Stimulated activated naive CD8-positive, alpha-beta T cell treated with anti-CD3 and anti-CD28 coated beads, Interleukin-15, Interleukin-2, amounts not matched to agents 100 ng/mL and 50 ng/mL, for 24 hours (primary cell): ENCODE measurements around the gene VKORC1.
A peak's percentile ranks its signal among the peaks of the same experiment; 100 is the strongest.
"Not testable (repeated sequence)": the region's sequence is repeated elsewhere in the genome, so short reads cannot be mapped to it uniquely, and the experiment has no call there.

Experiments used
- H3K27ac Mint-ChIP-seq: one replicate; pipeline ENCODE4 v1.8.0; 2021; ENCODE audit warnings: mild to moderate bottlenecking, mixed read lengths
- H3K27me3 Mint-ChIP-seq: one replicate; pipeline ENCODE4 v1.8.0; 2021; ENCODE audit warnings: mixed read lengths
- H3K36me3 Mint-ChIP-seq: one replicate; pipeline ENCODE4 v1.8.0; 2021; ENCODE audit warnings: low read depth, mixed read lengths
- H3K4me1 Mint-ChIP-seq: one replicate; pipeline ENCODE4 v1.8.0; 2021; ENCODE audit warnings: low read depth, mixed read lengths
- H3K4me3 Mint-ChIP-seq: one replicate; pipeline ENCODE4 v1.8.0; 2021; ENCODE audit warnings: mild to moderate bottlenecking, mixed read lengths
- H3K9me3 Mint-ChIP-seq: one replicate; pipeline ENCODE4 v1.8.0; 2021; ENCODE audit warnings: mixed read lengths

VKORC1 gene

DNA sequence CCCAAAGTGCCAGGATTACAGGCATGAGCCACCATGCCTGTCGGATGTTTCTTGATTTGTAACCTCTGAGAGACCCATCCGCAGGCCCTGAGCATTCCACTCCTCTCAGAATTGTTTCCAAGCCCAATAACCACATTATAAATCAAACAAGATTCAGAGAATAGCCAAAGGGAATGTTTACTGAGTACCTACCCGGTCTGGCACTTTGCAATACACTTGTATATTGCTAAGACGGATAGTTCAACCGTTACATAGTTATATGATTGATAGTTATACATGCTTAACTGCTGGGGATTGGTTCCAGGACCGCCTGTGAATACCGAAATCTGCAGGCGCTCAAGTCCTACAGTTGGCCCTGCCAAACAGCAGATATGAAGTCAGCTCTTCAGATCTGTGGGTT lies 19.9 kb upstream of the VKORC1 start:
- Mint-ChIP-seq H3K27ac (no peak overlapping the region), H3K4me3 (no peak overlapping the region)

DNA sequence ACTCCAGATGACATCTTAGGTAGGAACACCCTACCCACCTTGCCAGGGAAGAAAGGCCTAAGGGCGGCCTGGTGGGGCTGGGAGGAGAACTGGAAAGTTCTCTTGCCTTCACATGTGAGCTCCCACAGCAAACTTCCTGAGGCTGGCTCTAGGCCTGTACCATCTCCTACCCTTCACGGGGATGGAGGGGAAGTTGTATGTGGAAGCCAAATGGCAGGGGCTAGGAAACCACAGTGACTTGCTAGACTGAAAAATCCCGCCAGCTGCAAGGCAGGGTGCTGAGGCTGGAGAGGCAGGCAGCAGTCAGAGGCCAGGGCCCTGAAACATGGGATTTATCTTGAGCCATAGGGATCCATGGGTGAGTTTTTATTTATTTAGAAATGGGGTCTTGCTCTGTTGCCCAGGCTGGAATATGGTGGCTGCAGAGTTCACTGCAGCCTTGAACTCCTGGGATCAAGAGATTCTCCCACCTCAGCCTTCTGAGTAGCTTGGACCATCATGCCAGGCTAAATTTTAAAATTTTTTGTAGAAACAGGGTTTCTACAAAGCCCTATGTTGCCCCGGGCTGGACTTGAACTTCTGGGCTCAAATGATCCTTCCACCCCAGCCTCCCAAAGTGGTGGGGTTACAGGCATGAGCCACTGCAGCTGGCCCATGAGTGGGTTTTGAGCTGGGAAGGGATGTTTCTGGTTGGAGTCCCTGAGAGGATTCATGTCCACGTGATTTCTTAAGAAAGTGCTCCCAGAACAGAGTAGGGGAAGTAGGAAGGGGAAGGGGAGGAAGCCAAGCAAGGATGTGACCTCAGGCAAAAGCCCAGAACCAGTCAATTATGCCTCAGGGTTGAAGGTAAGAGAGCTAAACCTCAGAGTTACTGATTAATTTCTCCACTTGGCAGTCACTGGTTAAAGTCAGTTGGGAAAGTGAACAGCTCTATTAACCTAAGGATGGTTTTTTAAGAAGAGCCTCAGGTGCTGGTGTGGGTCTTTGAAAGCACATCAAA lies 18.8 kb upstream of the VKORC1 start:
- no peaks in the 10 kb centered on the region for H3K9me3 Mint-ChIP-seq
- H3K4me3 Mint-ChIP-seq, result no peak overlapping the region
- H3K27me3 Mint-ChIP-seq, result no peaks in the 10 kb centered on the region
- H3K36me3 Mint-ChIP-seq, result peaks cover 24% of the 10 kb centered on the region
- peaks cover 40% of the 10 kb centered on the region for H3K4me1 Mint-ChIP-seq
- H3K27ac Mint-ChIP-seq, result no peak overlapping the region

More for the DNA sequence above, 19.9 kb upstream of the VKORC1 start:
- Mint-ChIP-seq H3K36me3 (peaks cover 24% of the 10 kb centered on the region), H3K4me1 (peaks cover 43% of the 10 kb centered on the region), H3K9me3 (no peaks in the 10 kb centered on the region), H3K27me3 (no peaks in the 10 kb centered on the region)

DNA sequence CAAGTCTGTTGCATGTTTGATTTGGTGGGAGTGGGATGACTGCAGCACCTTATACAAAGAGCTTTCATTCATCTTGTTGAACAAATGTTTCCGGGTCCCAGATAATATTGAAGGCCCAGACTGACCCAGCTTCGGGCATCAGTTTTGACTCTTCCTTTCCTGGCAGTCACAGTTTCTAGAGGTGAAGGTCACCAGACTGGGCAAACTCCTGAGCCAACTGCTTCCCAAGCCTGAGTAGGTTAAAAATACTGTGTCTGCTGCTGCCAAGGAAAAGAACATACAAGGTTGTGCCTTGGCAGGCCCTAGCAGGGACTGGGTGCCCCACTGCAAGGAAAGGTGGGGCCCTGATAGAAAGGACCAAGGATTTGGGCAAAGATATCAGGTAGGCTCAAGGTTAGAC lies 18.1 kb upstream of the VKORC1 start:
- H3K4me3 Mint-ChIP-seq, result no peak overlapping the region
- no peak overlapping the region for H3K27ac Mint-ChIP-seq
- peaks cover 38% of the 10 kb centered on the region for H3K4me1 Mint-ChIP-seq
- H3K27me3 Mint-ChIP-seq, result no peaks in the 10 kb centered on the region
- peaks cover 24% of the 10 kb centered on the region for H3K36me3 Mint-ChIP-seq
- H3K9me3 Mint-ChIP-seq, result no peaks in the 10 kb centered on the region

DNA sequence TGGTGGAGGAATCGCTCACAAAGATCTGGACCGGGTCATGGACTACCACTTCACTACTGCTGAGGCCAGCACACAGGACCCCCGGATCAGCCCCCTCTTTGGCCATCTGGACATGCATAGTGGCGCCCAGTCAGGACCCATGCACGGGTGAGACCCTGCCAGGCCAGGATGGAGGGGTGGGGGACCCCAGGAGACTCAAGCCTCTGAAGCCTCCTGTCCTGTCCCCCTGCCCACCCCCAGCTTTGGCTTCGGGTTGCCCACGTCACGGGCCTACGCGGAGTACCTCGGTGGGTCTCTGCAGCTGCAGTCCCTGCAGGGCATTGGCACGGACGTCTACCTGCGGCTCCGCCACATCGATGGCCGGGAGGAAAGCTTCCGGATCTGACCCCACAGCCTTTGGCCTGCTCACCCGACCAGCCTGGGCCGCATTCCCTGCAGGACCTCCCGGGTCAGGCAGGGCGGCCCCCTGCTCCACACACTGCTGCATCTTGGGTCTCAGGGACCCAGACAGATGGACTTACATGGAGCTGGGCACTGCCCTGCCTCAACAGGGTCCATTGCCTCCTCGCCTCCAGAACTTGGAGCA lies 17.4 kb upstream of the VKORC1 start:
- Mint-ChIP-seq H3K27ac (no peak overlapping the region), H3K9me3 (no peaks in the 10 kb centered on the region), H3K4me1 (peaks cover 46% of the 10 kb centered on the region), H3K27me3 (no peaks in the 10 kb centered on the region), H3K36me3 (peaks cover 24% of the 10 kb centered on the region), H3K4me3 (no peak overlapping the region)

DNA sequence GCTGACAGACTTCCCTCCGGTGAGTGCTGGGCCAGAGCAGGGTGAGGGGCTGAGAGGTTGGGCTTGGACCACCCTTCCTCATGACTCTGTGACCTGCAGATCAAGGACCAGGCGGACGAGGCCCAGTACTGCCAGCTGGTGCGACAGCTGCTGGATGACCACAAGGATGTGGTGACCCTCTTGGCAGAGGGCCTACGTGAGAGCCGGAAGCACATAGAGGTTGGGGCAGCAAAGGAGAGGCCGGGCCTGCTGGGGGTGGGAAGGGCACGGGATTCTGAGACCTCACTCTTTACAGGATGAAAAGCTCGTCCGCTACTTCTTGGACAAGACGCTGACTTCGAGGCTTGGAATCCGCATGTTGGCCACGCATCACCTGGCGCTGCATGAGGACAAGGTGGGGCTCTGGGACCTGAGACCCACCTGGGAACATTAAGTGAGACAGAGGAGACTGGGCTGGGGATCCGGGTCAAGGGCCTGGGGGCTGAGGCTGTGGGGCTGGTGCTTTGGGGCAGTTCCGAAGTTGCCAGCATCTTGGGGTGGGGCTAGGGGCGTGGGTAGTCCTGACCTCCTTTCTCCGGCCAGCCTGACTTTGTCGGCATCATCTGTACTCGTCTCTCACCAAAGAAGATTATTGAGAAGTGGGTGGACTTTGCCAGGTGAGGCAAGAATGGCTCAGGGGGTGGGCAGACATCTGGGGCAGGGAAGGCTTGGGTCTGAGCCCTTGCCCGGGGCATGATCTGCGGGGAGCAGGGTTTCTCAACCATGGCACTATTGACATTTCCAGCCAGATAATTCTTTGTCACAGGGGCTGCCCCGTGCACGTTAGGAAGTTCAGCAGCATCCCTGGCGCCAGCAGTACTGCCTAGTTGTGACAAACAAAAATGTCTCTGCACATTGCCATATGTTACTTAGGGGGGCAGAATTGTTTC lies 15.8 kb upstream of the VKORC1 start:
- no peaks in the 10 kb centered on the region for H3K27me3 Mint-ChIP-seq
- peaks cover 45% of the 10 kb centered on the region for H3K4me1 Mint-ChIP-seq
- H3K27ac Mint-ChIP-seq, result no peak overlapping the region
- no peaks in the 10 kb centered on the region for H3K9me3 Mint-ChIP-seq
- peaks cover 24% of the 10 kb centered on the region for H3K36me3 Mint-ChIP-seq
- peak overlapping the region; percentile 81 for H3K4me3 Mint-ChIP-seq

DNA sequence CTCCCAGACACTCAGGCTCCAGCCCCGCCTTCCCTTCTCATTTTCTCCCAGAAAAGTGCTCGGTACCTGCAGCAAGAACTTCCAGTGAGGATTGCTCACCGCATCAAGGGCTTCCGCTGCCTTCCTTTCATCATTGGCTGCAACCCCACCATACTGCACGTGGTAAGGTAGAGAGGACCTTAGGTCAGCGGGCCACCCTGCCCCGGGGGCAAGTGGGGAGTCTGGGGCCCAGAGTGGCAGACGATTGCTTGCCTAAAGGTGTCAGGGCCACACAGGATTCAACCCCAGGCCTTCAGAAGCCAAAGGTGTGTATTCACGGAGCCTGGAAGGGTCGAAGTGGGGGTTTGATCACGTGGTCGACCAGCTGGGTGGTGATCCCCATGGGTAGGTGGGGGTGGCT lies 15.0 kb upstream of the VKORC1 start:
- Mint-ChIP-seq H3K27me3 (no peaks in the 10 kb centered on the region), H3K4me3 (peak overlapping the region; percentile 81), H3K4me1 (peaks cover 42% of the 10 kb centered on the region), H3K27ac (peak overlapping the region; percentile 90), H3K36me3 (peaks cover 21% of the 10 kb centered on the region), H3K9me3 (no peaks in the 10 kb centered on the region)

DNA sequence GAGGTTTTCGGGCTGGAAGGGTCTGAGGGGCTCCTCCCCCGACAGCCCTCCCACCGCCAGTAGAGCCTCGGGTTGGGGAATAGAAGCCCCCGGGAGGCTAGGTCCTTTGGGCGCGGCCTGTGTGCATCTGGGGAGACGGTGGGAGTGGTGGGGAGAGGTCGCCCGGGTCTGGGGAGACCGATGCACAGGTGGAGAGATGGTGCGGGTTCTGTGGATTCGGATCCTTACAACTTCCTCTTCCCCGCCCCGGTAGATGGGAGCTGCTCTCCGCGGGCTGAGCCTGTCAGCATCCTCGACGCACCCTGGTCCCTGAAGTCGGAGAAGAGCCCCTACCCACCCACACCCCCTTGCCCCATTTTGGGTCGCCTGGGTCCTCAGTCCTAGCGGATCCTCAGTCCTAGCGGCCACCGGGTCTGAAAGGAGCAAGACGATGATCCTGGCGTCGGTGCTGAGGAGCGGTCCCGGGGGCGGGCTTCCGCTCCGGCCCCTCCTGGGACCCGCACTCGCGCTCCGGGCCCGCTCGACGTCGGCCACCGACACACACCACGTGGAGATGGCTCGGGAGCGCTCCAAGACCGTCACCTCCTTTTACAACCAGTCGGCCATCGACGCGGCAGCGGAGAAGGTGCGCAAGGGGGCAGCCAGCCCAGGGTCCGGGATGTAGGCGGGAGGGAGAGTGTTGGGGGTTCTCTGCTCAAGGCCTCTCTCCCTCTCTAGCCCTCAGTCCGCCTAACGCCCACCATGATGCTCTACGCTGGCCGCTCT lies 14.4 kb upstream of the VKORC1 start:
- H3K4me1 Mint-ChIP-seq, result peaks cover 38% of the 10 kb centered on the region
- H3K4me3 Mint-ChIP-seq, result peak overlapping the region; percentile 81
- H3K9me3 Mint-ChIP-seq, result no peaks in the 10 kb centered on the region
- H3K27ac Mint-ChIP-seq, result peak overlapping the region; percentile 90
- H3K27me3 Mint-ChIP-seq, result no peaks in the 10 kb centered on the region
- H3K36me3 Mint-ChIP-seq, result peaks cover 20% of the 10 kb centered on the region

DNA sequence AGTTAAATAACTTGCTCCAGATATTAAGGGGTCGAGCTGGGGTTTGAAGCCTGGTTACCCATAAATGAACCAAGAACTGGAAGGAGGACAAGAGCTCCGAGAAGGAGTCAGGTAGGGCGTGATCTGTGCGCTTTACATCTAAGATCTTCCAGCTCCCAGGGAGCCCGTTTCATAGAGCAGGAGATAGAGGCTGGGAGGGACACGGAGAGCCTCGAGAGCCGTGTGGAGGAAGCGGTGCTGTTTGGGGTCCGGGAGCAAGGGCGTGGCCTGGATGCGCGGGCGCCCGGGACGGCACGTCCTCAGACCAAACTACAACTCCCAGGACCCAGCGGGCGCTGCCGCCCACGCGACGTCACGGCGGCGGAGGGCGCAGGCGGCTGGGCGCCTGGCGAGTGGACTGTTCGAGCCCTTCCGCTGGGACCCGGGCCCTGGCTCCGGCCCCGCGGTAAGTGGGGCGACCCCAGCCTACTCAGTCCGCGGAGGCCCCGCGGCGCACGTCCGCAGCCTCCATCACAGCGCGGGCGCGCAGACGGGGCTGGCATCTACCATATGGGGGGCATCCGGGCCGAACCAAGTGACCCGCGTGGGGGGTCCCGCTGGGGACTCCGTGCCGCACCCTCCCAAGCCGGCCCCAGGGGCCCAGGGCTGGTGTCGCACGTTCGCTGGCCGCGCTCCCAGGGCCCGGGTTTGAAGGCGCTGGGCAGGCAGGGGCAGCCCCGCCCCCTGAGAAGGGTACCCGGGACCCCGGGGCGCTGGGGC lies 13.6 kb upstream of the VKORC1 start, which contains the start of gene BCKDK:
Gene BCKDK (plus strand): TSS at position 352 of the 759 bp plus-strand sequence. CDS start 838 bp downstream, outside the sequence.
- H3K36me3 Mint-ChIP-seq, result peaks cover 20% of the 10 kb centered on the region
- peak within 1 kb of the TSS; percentile 89 for H3K4me3 Mint-ChIP-seq
- H3K4me1 Mint-ChIP-seq, result peaks cover 35% of the 10 kb centered on the region
- H3K9me3 Mint-ChIP-seq, result no peaks in the 10 kb centered on the region
- no peaks in the 10 kb centered on the region for H3K27me3 Mint-ChIP-seq
- peak within 1 kb of the TSS; percentile 96 for H3K27ac Mint-ChIP-seq

DNA sequence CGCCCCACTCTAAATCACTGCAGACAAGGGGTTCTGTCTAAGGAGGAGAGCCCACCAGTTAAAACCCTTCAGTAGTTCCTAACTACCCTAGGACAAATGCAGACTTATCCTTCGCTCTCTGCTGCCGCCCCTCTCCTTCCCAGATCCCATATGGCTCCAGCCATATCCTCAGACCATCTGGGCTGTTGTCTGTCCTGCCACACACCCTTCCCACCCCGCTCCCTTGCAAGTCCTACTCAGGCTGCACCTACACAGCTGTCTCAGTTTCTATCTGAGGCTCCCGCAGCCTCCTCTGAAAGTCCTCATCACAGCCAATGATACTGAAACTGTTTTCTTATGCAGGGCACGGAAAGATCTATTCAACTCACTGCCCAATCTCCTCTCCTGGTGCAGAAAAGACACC lies 12.9 kb upstream of the VKORC1 start:
- Mint-ChIP-seq H3K4me1 (peaks cover 35% of the 10 kb centered on the region), H3K36me3 (peaks cover 19% of the 10 kb centered on the region), H3K9me3 (no peaks in the 10 kb centered on the region), H3K4me3 (peak overlapping the region; percentile 89), H3K27me3 (no peaks in the 10 kb centered on the region), H3K27ac (peak overlapping the region; percentile 96)

DNA sequence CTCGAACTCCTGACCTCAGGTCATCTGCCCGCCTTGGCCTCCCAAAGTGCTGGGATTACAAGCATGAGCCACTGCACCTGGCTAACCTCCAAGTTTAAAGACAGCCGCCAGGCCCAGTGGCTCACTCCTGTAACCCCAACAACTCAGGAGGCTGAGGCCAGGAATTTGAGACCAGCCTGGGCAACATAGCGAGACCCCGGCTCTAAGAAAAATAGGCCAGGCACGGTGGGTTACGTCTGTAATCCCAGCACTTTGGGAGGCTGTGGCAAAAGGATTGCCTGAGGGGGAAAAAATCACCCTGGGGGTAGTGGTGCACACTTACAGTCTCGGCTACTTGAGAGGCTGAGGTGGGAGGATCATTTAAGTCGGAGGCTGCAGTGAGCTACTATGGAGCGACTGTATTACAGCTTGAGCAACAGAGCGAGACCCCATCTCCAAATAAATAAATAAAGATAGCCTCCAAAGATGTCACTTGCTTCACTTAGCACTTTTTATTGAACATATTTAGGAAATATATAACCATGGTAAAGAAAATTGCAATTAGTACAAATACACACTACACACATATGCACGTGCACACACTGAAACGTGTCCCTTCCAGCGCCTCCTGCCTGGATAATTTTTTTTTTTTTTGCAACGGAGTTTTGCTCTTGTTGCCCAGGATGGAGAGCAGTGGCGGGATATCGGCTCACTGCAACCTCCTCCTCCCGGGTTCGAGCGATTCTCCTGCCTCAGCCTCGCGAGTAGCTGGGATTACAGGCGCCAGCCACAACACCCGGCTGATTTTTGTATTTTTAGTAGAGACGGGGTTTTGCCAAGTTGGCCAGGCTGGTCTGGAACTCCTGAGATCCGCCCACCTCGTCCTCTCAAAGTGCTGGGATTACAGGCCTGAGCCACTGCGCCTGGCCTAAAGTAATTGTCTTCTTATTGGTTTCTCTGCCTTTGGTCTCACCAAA lies 12.2 kb upstream of the VKORC1 start:
- Mint-ChIP-seq H3K9me3 (no peaks in the 10 kb centered on the region), H3K27ac (peak overlapping the region; percentile 96), H3K4me1 (peaks cover 35% of the 10 kb centered on the region), H3K27me3 (no peaks in the 10 kb centered on the region), H3K4me3 (peak overlapping the region; percentile 89), H3K36me3 (peaks cover 16% of the 10 kb centered on the region)

DNA sequence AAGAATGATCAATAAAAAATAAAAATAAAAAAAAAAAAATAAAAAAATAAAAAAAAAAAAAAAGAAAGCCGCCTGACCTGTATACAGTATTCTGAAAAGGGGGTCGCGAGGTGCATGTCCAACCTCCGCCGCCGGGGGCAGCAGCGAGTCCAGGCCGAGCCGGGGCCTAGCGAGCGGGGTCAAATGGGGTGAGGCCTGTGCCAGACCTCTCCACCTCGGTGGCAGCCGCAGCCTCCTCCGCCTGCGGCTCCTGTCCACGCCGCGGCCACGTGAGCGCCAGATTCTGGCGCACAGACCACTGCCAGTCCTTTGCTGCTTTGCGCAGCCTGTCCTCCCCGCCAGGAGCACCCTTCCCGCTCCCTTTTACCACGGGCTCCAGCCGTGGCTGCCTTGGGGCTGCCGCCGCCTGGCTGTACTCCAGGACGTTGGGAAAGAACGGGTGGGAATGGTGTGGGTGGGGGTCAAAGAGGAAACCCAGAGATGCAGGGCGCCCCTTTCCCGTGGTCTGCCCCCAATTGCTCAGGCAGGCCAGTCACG lies 11.1 kb upstream of the VKORC1 start:
- H3K27ac Mint-ChIP-seq, result peak overlapping the region; percentile 66
- H3K27me3 Mint-ChIP-seq, result no peaks in the 10 kb centered on the region
- peaks cover 10% of the 10 kb centered on the region for H3K36me3 Mint-ChIP-seq
- peaks cover 35% of the 10 kb centered on the region for H3K4me1 Mint-ChIP-seq
- no peaks in the 10 kb centered on the region for H3K9me3 Mint-ChIP-seq
- peak overlapping the region; percentile 33 for H3K4me3 Mint-ChIP-seq

DNA sequence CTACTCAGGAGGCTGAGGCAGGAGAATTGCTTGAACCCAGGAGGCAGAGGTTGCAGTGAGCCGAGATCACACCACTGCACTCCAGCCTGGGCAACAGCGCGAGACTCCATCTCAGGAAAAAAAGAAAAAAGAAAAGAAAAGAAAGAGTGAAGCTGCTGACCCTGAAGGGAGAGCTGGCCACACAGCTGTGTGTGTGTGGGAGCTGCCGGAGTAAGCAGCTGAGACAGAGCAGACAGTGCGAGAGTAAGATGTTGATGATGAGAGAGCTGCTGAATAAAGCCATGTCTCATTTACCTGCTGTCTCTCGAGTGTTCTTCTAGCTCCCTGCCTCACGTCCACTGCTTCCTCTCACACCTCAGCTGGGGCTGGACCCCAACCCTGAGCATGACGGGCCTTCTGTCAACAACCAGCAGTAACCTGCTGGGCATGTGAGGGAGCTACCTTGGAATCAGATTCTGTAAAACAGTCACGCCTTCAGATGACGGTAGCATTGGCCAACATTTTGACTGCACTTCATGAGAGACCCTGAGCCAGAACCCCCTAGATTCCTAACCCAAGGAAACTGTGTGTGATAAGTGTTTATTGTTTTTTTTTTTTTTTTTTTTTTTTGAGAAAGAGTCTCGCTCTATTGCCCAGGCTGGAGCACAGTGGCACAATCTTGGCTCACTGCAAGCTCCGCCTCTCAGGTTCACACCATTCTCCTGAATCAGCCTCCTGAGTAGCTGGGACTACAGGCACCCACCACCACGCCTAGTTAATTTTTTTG lies 6.5 kb upstream of the VKORC1 start:
- not testable (repeated sequence) for H3K27ac Mint-ChIP-seq, H3K27me3 Mint-ChIP-seq, H3K4me3 Mint-ChIP-seq, H3K9me3 Mint-ChIP-seq, H3K36me3 Mint-ChIP-seq, H3K4me1 Mint-ChIP-seq
